ENCODE data around the gene JAG2. TPM values are rescaled to one million over a fixed set of nuclear protein-coding genes. Genes with fewer than 3 reads are reported as not detected.

Gene JAG2
- total RNA-seq (23.1 and 30.7 TPM in 2 replicates), polyA plus RNA-seq (12.4 and 21.1 TPM in 2 replicates)

DNA sequence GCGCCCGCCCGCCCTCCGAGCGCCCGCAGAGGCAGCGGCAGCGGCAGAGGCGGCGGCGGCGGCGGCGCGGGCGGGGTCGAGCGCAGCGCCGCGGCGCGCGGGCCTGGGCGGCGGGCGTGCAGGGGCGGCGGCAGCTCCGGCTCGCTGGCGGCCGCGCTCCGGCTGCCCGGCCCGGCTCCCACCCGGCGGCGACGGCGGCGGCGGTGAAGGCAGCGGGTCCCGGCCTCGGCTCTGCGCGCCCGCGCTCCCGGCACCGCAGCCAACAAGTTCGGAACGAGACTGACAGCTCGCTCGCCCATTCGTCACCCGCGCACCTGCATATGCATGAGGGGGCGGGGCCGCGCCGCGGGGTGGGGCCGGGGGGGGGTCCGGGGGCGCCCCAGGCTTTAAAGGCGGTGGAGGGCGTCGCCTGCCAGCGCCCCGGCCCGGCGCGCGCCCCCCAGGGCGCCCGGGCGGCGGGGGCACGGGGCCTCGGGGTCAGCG, at the start of gene JAG2:
TSS of gene JAG2 (minus strand) at position 281 of the 483 bp plus-strand sequence. CDS start 356 bp downstream, outside the sequence.
- H3K4me1 ChIP-seq (ENCODE audit: low read depth) = peaks cover 21% of the 10 kb centered on the region
- H3K27ac ChIP-seq = no peak within 1 kb of the TSS
- TF ChIP-seq, protein P1, sequence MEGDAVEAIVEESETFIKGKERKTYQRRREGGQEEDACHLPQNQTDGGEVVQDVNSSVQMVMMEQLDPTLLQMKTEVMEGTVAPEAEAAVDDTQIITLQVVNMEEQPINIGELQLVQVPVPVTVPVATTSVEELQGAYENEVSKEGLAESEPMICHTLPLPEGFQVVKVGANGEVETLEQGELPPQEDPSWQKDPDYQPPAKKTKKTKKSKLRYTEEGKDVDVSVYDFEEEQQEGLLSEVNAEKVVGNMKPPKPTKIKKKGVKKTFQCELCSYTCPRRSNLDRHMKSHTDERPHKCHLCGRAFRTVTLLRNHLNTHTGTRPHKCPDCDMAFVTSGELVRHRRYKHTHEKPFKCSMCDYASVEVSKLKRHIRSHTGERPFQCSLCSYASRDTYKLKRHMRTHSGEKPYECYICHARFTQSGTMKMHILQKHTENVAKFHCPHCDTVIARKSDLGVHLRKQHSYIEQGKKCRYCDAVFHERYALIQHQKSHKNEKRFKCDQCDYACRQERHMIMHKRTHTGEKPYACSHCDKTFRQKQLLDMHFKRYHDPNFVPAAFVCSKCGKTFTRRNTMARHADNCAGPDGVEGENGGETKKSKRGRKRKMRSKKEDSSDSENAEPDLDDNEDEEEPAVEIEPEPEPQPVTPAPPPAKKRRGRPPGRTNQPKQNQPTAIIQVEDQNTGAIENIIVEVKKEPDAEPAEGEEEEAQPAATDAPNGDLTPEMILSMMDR (IDR thresholded peaks at IDR 0.05; ENCODE audit: low read depth, low read length) = no peak
- H3K4me3 ChIP-seq = peak within 1 kb of the TSS; percentile 41
- H3K36me3 ChIP-seq = no peaks in the 10 kb centered on the region
- peaks cover 7% of the 10 kb centered on the region for H3K27me3 ChIP-seq
- peak; percentile 24 to 78 for DNase-seq (ENCODE audit: low read depth in 1 of 2, low spot score in 1 of 2)
- H3K9me3 ChIP-seq (ENCODE audit: low read depth) = no peaks in the 10 kb centered on the region

DNA sequence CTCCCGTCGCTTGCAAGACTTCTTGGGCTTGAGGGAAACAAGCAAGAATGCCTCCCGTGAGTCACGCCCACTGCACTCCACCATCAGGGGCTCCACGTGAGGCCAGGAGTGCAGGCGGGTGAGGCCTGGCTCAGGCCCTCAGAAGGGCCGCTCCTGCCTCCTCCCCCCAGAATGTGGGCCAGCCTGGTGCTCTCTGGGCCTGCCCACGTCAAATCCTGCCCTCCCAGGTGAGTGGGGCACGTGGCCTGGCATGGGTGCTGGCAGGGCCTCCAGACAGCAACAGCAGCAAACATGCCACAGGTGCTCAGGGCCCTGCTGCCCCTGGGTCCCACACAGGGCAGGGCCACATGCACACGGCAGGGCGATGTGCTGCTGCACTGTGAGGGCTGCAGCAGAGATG, 49.2 kb upstream of the JAG2 start:
- no peak for DNase-seq (ENCODE audit: low read depth in 1 of 2, low spot score in 1 of 2)
- H3K4me1 ChIP-seq (ENCODE audit: low read depth) = no peaks in the 10 kb centered on the region
- H3K9me3 ChIP-seq (ENCODE audit: low read depth) = no peaks in the 10 kb centered on the region
- no peak overlapping the region for H3K27ac ChIP-seq
- H3K27me3 ChIP-seq = no peaks in the 10 kb centered on the region
- H3K4me3 ChIP-seq = no peak overlapping the region
- TF ChIP-seq, protein P1 (IDR thresholded peaks at IDR 0.05; ENCODE audit: low read depth, low read length) = no peak
- H3K36me3 ChIP-seq = peaks cover 23% of the 10 kb centered on the region

DNA sequence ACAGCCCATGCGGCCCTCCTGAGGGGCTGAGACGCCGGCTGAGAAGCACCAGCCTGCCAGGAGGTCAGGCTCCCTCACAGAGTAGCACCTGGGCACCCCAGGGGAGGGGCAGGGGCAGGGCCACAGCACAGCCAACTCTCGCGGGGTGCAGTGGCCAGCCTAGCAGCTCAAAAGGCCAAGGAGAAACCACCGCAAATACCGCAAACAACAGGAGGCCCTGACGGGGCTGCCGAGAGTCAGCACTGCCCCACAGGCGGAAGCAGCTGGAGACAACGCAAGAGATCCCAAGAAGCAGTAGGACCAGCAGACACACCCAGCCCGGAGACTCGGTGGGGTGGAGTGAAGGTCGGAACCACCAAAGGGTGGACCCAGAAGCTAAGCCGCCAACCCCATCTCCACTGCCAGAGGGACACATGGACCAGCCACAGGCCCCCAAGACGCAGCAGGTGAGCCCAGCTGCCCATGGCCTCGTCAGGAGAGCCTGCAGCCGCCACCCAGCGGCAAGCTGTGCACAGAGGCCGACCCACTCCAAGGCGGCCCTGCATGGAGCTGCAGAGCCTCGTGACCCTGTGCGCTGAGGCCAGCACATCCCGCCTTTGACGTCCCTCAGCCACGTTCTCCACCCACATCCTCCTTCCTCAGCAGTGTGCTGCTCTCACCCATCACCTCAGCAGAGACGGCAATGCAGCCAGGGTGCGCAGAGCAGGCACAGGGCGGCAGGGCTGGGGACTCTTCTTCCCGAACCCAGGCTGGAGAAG, 48.1 kb upstream of the JAG2 start:
- Histone ChIP-seq H3K4me1 (ENCODE audit: low read depth) (no peaks in the 10 kb centered on the region), H3K9me3 (ENCODE audit: low read depth) (no peaks in the 10 kb centered on the region), H3K4me3 (no peak overlapping the region), H3K27ac (no peak overlapping the region), H3K36me3 (peaks cover 20% of the 10 kb centered on the region), H3K27me3 (no peaks in the 10 kb centered on the region)
- TF ChIP-seq, protein P1 (IDR thresholded peaks at IDR 0.05; ENCODE audit: low read depth, low read length) = no peak
- DNase-seq (ENCODE audit: low read depth in 1 of 2, low spot score in 1 of 2) = no peak

DNA sequence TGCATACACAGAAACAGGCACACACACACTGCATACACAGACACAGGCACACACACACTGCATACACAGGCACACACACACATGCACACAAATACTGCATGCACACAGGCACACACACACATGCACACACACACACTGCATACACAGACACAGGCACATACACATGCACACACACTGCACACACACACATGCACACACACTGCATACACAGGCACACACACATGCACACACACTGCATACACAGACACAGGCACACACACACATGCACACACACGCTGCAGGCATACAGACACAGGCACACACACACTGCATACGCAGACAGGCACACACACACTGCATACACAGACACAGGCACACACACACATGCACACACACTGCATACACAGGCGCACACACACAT, 47.0 kb upstream of the JAG2 start:
- Histone ChIP-seq H3K4me3 (no peak overlapping the region), H3K36me3 (peaks cover 11% of the 10 kb centered on the region), H3K27me3 (no peaks in the 10 kb centered on the region), H3K4me1 (ENCODE audit: low read depth) (no peaks in the 10 kb centered on the region), H3K27ac (no peak overlapping the region), H3K9me3 (ENCODE audit: low read depth) (no peaks in the 10 kb centered on the region)
- DNase-seq (ENCODE audit: low read depth in 1 of 2, low spot score in 1 of 2) = no peak
- TF ChIP-seq, protein P1 (IDR thresholded peaks at IDR 0.05; ENCODE audit: low read depth, low read length) = no peak

DNA sequence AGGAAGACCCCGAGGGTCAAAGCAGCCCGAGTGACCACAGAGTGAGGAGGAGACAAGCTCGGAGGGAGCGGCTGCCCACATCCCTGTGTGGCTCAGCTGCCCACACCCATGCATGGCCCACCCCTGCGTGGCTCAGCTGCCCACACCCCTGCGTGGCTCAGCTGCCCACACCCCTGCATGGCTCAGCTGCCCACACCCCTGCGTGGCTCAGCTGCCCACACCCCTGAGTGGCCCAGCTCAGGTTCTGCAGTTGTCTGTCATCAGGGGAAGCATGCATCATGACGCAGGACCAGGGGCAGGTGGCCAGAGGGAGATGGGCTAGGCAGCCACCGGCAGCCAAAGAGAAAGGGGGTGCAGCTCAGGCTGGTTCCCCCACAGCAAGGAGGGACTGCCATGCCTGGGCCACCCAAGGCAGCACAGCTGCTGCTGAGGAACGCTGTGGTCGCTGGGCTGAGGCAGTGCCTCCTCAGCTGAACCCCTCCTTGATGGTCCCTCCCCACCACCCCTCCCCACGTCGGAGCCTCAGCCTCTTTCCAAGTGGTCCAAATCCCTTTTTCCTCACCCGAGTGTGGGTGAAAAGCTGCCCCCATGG, 45.8 kb upstream of the JAG2 start:
- TF ChIP-seq, protein P1 (IDR thresholded peaks at IDR 0.05; ENCODE audit: low read depth, low read length) = no peak
- H3K4me3 ChIP-seq = no peak overlapping the region
- no peak for DNase-seq (ENCODE audit: low read depth in 1 of 2, low spot score in 1 of 2)
- H3K27ac ChIP-seq = no peak overlapping the region
- H3K27me3 ChIP-seq = no peaks in the 10 kb centered on the region
- no peaks in the 10 kb centered on the region for H3K4me1 ChIP-seq (ENCODE audit: low read depth)
- peaks cover 14% of the 10 kb centered on the region for H3K36me3 ChIP-seq
- no peaks in the 10 kb centered on the region for H3K9me3 ChIP-seq (ENCODE audit: low read depth)
